Measurements from ENCODE around the gene USP46.

DNA sequence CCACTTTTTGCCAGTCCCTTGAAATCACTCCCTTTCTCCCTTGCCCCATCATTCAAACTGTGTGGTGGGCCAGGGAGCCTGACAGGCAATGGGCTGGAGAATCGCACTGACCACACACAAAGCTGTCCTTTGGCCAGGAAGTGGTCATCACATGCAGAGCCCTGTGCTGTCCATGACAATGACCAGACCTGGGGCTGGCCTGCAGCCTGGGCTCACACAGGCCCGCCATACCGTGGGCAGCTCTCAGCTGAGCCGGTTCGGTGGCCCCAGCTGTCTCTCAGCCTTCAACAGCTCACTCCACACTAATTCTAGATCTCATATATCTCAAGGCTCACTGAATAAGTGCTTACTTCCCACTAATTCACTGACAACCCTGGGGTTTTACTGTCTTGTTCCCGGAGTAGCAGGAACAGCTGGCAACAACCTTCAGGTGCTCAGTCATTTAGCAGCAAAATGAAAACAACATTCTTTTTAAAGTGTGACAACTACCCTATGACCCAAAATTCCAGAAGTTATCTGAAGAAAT is 48.0 kb downstream of the USP46 start:
- TF ChIP-seq, protein P1, sequence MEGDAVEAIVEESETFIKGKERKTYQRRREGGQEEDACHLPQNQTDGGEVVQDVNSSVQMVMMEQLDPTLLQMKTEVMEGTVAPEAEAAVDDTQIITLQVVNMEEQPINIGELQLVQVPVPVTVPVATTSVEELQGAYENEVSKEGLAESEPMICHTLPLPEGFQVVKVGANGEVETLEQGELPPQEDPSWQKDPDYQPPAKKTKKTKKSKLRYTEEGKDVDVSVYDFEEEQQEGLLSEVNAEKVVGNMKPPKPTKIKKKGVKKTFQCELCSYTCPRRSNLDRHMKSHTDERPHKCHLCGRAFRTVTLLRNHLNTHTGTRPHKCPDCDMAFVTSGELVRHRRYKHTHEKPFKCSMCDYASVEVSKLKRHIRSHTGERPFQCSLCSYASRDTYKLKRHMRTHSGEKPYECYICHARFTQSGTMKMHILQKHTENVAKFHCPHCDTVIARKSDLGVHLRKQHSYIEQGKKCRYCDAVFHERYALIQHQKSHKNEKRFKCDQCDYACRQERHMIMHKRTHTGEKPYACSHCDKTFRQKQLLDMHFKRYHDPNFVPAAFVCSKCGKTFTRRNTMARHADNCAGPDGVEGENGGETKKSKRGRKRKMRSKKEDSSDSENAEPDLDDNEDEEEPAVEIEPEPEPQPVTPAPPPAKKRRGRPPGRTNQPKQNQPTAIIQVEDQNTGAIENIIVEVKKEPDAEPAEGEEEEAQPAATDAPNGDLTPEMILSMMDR (IDR thresholded peaks at IDR 0.05 in 8 of 11, conservative IDR thresholded peaks at IDR 0.05 in 3 of 11): no peak
- TF ChIP-seq POLR2A (IDR thresholded peaks at IDR 0.05): no peak

All from spleen (tissue), 7 donors.